SK-N-SH (cell line): ENCODE measurements around the gene MEF2A.
A peak's percentile ranks its signal among the peaks of the same experiment; 100 is the strongest.

Experiments
- RAD21 ChIP-seq: IDR thresholded peaks from 2 replicates; pipeline ENCODE4 v1.6.1; 2012; ENCODE audit warnings: mild to moderate bottlenecking, low read length
- TF ChIP-seq, protein P1 (sequence below): fragments of 200-600 bp; sonication (generic); IDR thresholded peaks from 2 replicates; pipeline ENCODE4 v1.6.1; 2017; ENCODE audit warnings: antibody characterized with exemption, mild to moderate bottlenecking, moderate library complexity
- TF ChIP-seq, protein P2 (sequence below): IDR thresholded peaks from 2 replicates; pipeline ENCODE4 v1.4.0; 2012; ENCODE audit warnings: low read depth

DNA sequence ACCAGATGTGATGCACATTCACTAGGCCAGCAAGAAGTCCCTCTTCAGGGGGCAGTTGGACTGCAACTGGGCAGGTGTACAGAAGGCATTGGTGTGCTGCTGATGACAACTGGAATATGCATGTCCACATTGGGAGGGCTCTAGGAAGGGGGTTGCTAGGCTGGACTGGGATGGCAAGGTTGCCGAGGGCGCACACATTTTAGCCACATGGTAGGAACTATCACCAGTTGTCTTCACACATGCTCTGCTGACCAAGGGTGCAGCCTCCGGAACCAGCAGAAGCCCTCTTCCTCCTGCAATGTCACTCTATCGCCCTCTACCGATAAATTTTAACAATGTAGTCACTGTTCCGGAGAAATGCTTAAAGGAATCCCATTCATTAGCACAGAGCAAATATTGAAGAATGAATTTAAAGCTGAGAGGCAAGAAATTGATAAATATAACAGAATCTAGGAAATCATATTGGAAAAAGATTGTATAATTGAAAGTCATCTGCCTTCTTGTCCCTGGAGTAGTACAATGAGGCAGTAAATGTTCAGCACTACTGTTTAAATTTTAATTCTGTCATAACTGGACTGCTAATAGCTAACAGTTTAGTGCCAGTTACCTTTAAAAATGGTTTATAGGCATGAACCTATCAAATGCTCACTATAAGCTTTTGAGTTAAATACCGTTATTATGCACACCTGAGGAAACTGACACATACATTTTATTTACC is 190.1 kb downstream of the MEF2A start:
- TF ChIP-seq, protein P1, sequence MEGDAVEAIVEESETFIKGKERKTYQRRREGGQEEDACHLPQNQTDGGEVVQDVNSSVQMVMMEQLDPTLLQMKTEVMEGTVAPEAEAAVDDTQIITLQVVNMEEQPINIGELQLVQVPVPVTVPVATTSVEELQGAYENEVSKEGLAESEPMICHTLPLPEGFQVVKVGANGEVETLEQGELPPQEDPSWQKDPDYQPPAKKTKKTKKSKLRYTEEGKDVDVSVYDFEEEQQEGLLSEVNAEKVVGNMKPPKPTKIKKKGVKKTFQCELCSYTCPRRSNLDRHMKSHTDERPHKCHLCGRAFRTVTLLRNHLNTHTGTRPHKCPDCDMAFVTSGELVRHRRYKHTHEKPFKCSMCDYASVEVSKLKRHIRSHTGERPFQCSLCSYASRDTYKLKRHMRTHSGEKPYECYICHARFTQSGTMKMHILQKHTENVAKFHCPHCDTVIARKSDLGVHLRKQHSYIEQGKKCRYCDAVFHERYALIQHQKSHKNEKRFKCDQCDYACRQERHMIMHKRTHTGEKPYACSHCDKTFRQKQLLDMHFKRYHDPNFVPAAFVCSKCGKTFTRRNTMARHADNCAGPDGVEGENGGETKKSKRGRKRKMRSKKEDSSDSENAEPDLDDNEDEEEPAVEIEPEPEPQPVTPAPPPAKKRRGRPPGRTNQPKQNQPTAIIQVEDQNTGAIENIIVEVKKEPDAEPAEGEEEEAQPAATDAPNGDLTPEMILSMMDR: peak; percentile 83
- TF ChIP-seq, protein P2, sequence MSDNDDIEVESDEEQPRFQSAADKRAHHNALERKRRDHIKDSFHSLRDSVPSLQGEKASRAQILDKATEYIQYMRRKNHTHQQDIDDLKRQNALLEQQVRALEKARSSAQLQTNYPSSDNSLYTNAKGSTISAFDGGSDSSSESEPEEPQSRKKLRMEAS: no peak
- TF ChIP-seq RAD21: peak; percentile 84
